HG03342 (cell line): Measurements from ENCODE around the gene TMEM125.

ENCODE experiments used
- ATAC-seq: cut with Tn5 transposase; IDR thresholded peaks from one replicate; pipeline ENCODE4 v1.9.1; 2021; ENCODE audit warnings: mild to moderate bottlenecking, moderate library complexity; ENCODE audit not compliant: unreplicated experiment

Gene TMEM125

DNA sequence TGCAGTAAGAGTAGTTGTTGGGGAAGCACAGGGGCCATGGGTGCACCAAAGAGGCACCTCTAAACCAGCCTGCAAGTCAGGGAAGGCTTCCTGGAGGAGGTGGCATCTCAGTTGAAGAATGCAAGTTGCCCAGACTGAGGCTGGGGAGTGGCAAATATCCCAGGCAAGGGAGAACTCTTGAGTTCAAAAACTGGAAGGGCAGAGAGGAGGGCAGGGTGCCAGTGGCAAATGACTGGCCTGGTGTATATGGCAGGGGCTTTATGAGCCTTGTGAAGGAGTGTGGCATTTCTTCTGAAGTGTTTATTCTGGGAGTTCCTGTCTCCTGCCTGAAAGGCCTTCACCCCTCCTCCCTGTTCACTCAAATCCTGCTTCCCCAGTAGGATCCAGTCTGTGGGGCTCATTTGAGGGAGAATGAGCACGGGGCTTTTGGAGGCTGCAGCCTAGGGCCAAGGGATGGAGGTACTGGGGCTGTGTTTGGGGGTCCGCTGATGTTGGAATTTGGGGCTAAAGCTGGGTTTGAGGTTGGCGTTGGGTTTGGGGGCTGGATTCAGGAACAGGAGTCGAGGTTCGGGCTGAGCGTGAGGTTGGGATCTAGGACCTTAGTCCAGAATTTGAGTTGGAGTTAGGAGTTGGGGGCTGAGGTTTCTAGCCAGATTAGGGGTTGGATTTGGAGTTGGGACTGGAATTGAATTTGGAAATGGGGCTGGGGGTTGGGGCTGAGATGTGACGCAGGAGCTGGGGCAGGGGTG is at the start of gene TMEM125:
Gene TMEM125 (plus strand): TSS at position 357 of the 749 bp plus-strand sequence. CDS start 2,740 bp downstream, outside the sequence.
- no peak for ATAC-seq

GRCh38 chr1:43220905-43221778 is 48.6 kb upstream of the TMEM125 start:
- ATAC-seq = peak; percentile 64

DNA sequence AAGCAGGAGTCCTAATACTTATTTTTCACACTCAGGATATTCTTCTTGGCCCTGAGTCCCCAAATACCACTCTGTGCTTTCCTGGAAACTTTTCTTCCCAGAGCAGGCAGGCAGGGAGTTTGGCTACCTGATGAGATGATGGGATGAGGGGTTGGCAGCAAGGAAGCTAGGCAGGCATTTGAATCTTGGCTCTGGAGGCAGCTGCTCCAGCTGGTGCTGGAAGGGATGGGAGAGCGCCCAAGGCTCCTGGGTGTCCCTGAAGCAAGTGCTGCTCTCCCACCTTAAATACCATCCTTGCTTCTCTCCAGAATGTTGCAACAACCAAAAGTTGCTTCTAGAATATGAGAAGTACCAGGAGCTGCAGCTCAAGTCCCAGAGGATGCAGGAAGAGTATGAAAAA is 48.0 kb upstream of the TMEM125 start:
- ATAC-seq = no peak

- no peak for ATAC-seq
Observed at GRCh38 chr1:43222879-43223278, 46.9 kb upstream of the TMEM125 start.

DNA sequence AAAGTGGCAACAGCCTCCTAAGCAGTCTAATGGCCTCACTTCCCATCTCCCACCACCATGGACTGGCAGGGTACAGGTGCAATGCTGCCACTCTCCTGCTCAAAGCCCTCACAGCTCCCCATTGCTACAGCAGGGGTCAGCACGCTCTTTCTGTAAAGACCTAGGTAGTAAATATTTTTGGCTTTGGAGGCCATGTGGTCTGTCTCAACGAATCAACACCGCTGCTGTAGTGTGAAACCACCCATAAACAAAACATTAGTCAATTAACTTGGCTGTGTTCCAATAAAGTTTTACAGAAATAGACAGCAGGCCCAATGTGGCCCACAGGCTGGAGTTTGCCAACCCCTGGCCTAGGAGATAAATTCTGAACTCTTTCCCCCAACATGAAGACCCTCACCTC is 44.6 kb upstream of the TMEM125 start:
- no peak for ATAC-seq

GRCh38 chr1:43227143-43227764 is 42.5 kb upstream of the TMEM125 start:
- no peak for ATAC-seq

- no peak for ATAC-seq
Observed at GRCh38 chr1:43229826-43230780, 39.7 kb upstream of the TMEM125 start.

DNA sequence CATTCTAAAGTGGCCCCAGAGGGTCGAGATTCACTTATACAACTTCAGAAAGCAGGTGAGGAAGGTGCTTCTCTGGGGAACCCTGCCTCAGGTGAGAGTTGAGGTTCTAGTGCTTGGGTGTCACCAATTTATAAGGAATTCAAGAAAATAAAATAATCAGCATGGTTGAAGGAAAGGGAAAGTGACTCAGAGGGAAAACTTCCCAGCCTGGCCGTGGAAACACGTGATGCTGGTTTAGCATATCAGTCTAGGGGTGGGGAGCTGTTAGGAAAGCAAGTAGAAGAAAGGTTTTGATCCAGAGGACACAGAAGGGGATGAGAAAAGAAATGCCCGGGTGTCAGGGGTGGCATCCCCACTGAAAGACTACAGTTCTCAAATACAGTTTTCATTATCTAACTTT is 37.7 kb upstream of the TMEM125 start:
- ATAC-seq = no peak

DNA sequence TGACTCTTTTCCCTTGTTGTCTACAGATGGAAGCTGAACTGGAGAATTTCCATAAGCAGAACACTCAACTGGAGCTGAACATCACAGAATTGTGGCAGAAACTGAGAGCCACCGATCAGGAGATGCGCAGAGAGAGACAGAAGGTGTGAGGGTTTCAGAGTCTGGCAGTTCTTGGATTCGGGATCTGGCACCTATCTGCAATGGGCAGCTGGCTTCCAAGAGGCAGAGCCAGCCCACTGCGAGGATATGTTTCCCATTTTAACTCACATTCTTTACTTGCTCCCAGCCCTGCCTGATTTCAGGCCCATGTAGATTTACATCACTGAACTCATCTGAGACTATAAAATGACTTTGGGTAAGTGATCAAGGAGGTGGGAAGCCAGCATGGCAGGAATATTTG is 37.3 kb upstream of the TMEM125 start:
- no peak for ATAC-seq

- no peak for ATAC-seq
Observed at GRCh38 chr1:43233631-43234030, 36.2 kb upstream of the TMEM125 start.

DNA sequence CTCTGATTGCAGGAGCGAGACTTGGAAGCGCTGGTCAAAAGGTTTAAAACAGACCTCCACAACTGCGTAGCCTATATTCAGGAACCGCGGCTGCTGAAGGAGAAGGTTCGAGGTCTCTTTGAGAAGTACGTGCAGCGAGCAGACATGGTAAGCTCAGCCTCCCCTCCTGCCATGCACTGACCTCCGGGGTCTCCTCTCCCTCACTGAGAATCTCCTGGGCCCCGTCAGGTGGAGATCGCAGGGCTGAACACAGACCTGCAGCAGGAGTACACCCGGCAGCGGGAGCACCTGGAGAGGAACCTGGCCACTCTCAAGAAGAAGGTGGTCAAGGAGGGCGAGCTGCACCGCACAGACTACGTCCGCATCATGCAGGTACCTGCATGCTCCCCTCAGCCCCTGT is 35.5 kb upstream of the TMEM125 start:
- ATAC-seq = no peak

GRCh38 chr1:43235040-43235439 is 34.7 kb upstream of the TMEM125 start:
- ATAC-seq = no peak

GRCh38 chr1:43235451-43236121 is 34.2 kb upstream of the TMEM125 start:
- ATAC-seq = no peak

- no peak for ATAC-seq
Observed at GRCh38 chr1:43237121-43237520, 32.7 kb upstream of the TMEM125 start.

DNA sequence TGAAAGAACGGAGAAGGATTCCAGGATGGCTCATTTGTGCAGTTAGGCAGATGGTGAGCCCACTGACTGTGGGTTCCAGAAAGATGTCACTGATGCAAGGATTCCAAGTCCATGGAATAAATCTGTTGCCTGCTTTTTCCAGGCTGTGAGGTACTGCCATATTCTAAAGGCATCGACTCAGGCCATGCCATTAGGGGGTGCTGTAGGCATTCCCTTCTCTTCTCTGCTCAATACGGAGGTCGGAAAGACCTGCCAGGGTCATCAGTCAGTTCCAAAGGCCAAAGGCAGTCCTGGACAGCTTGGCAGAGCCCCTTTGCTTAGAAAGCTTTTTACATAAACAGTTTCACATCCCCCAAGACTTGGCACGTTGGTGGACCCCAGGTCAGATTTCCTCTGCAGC is 31.7 kb upstream of the TMEM125 start:
- no peak for ATAC-seq

DNA sequence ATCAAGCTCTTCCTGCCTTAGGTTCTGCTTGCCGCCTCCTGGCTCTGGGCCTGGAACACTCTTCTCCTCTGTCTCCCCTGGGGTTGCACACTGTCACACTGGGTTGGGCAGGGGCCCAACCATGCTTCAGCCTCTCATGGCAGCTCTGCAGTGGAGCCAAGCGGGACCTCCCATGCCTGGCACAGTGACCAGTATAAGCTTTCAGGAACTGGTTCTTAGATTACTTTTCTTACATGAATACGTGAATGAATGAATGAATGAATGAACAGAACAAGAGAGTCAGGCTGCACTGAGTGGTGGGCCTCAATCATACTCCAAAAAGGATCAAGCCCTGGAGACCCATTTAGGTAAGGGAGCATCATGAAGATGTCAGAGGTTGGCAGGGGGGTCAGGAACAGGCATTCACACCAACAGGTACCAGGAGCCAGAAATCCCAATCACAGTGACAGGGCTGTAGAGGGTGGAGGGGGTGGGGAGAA is 30.8 kb upstream of the TMEM125 start:
- ATAC-seq = no peak

DNA sequence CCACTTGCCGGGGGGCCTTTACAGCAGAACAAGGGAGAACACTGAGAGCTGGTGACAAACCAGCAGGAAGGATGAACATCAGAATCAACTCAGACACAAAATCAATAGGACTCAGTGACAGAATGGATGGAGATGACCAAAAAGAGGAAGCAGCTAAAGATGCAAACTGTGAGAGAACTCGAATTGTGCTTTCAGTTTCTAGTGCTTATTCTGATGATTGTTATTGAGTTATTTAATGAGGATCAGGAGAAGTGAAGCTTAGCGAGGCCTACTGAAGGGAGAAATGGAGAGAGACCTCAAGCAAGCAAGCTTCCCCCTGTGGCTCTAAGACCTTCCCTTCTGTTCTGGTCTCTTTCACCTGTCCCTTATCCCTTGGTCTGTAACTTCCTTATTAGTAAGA is 30.3 kb upstream of the TMEM125 start:
- peak; percentile 84 for ATAC-seq

GRCh38 chr1:43241413-43241836 is 28.4 kb upstream of the TMEM125 start:
- no peak for ATAC-seq

- ATAC-seq = no peak
Observed at GRCh38 chr1:43243299-43243698, 26.5 kb upstream of the TMEM125 start.
